ENCODE results near the gene GPC6.

GPC6 gene

DNA sequence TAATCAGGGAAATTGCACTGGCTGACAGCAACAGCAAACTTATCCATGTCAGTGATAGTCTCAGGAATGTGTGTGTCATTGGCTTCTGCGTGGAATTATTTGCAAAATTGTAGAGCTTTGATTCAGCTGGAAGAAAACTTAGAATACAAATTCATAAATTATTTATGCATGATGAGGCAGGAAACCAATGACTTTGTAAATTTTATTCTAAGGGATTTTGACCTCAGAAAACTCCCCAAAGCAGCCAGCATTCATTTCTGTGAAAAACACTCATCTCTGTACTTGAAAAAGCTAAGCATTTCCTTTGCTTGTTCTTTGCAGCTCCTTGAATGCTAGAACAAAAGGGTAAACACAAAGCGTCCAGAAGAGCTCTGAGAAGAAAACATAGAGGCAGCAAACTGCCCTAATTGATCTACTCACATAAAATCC, 1090.5 kb downstream of the GPC6 start:
- in situ Hi-C loops (cut with HindIII; ENCODE audit: low pct_ligation_motif_present, low sequenced_read_pairs) = no loop called here
- DNase-seq = peak; percentile 48
- peak overlapping the region; percentile 83 for H3K27ac ChIP-seq
- H3K4me3 ChIP-seq (ENCODE audit: low read depth, low read length) = no peak overlapping the region
- TF ChIP-seq, protein P1, sequence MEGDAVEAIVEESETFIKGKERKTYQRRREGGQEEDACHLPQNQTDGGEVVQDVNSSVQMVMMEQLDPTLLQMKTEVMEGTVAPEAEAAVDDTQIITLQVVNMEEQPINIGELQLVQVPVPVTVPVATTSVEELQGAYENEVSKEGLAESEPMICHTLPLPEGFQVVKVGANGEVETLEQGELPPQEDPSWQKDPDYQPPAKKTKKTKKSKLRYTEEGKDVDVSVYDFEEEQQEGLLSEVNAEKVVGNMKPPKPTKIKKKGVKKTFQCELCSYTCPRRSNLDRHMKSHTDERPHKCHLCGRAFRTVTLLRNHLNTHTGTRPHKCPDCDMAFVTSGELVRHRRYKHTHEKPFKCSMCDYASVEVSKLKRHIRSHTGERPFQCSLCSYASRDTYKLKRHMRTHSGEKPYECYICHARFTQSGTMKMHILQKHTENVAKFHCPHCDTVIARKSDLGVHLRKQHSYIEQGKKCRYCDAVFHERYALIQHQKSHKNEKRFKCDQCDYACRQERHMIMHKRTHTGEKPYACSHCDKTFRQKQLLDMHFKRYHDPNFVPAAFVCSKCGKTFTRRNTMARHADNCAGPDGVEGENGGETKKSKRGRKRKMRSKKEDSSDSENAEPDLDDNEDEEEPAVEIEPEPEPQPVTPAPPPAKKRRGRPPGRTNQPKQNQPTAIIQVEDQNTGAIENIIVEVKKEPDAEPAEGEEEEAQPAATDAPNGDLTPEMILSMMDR (IDR thresholded peaks at IDR 0.05; ENCODE audit: low read depth, low read length, missing control alignments) = no peak
- H3K36me3 ChIP-seq (replicated peaks) = no peaks in the 10 kb centered on the region
- H3K27me3 ChIP-seq (replicated peaks) = no peaks in the 10 kb centered on the region

DNA sequence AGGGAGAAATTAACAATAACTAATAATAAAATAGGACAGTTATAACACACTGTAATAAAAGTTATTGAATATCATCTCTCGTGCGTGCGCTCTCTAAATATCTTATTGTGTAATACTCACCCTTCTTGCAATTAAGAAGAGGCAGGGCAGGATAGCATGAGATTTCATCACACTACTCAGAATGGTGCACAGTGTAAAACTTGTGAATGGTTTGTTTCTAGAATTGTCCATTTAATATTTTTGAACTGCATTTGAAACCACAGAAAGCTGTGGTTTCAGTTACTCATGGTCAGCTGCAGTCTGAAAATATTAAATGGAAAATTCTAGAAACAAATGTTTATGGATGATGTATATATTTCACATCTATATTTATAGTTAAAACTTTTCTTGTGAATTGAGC, 1091.8 kb downstream of the GPC6 start:
- TF ChIP-seq, protein P1 (IDR thresholded peaks at IDR 0.05; ENCODE audit: low read depth, low read length, missing control alignments) = no peak
- no peak for DNase-seq

DNA sequence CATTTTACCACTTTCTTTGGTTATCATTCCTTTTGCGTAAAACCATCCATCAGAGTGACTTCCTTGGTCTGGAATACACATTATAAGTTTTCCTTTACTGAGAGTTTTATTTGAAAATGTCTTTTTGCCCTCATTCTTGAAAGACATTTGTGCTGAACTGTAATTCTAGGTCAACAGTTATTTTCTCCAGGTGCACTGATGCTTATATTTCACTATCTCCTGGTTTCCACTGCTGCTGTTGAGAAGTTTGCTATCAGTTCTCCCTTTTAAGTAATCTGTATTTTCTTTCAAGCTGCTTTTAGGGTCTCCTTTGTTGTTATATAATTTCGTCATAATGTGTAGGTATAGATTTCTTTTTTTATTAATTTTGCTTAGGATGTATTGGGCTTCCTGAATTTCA, 1092.9 kb downstream of the GPC6 start:
- TF ChIP-seq, protein P1 (IDR thresholded peaks at IDR 0.05; ENCODE audit: low read depth, low read length, missing control alignments) = no peak
- Histone ChIP-seq H3K4me3 (ENCODE audit: low read depth, low read length) (no peak overlapping the region), H3K27me3 (replicated peaks) (no peaks in the 10 kb centered on the region), H3K27ac (no peak overlapping the region), H3K36me3 (replicated peaks) (no peaks in the 10 kb centered on the region)
- in situ Hi-C loops (cut with HindIII; ENCODE audit: low pct_ligation_motif_present, low sequenced_read_pairs) = no loop called here
- DNase-seq = no peak

More for the DNA sequence above, 1091.8 kb downstream of the GPC6 start:
- H3K27me3 ChIP-seq (replicated peaks) = no peaks in the 10 kb centered on the region
- no peaks in the 10 kb centered on the region for H3K36me3 ChIP-seq (replicated peaks)
- no peak overlapping the region for H3K4me3 ChIP-seq (ENCODE audit: low read depth, low read length)
- in situ Hi-C loops (cut with HindIII; ENCODE audit: low pct_ligation_motif_present, low sequenced_read_pairs) = no loop called here
- no peak overlapping the region for H3K27ac ChIP-seq

DNA sequence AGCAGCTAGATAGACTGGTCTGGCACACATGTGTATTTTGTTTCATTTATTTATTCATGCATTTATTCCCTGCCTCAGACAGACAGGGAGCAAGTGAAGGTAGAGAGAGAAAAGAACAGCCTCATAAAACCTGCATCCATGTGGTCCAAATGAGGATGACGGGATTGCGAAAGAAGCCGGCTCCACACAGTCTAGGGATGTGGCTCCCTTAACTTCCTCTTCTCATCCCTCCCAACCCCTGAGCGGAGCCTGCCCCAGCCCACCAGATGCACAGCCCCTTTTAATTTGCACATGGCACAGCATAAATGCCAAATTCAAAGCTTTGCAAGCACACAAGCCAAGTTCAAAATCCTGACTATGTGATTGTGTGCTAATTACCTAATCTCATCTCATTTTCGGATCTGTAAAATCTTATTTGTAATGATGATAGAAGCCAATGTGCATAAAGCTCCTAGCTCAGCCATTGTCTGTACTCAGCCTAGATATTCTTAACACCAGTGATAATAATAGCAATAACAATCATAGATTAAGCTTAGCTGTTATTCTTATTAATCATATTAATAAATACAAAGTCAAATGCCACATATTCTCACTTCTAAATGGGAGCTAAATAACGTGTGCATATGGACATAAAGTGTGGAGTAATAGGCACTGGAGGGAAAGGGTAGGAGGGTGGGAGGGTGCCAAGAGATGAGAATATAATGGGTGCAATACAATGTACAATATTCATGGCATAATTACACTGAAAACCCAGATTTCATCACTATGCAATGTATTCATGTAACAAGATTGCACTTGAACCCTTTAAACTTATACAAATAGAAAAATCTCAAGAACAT, 1096.5 kb downstream of the GPC6 start:
- in situ Hi-C loops (cut with HindIII; ENCODE audit: low pct_ligation_motif_present, low sequenced_read_pairs) = no loop called here
- H3K36me3 ChIP-seq (replicated peaks) = no peaks in the 10 kb centered on the region
- DNase-seq = no peak
- TF ChIP-seq, protein P1 (IDR thresholded peaks at IDR 0.05; ENCODE audit: low read depth, low read length, missing control alignments) = no peak
- no peak overlapping the region for H3K4me3 ChIP-seq (ENCODE audit: low read depth, low read length)
- H3K27ac ChIP-seq = no peak overlapping the region
- H3K27me3 ChIP-seq (replicated peaks) = no peaks in the 10 kb centered on the region

DNA sequence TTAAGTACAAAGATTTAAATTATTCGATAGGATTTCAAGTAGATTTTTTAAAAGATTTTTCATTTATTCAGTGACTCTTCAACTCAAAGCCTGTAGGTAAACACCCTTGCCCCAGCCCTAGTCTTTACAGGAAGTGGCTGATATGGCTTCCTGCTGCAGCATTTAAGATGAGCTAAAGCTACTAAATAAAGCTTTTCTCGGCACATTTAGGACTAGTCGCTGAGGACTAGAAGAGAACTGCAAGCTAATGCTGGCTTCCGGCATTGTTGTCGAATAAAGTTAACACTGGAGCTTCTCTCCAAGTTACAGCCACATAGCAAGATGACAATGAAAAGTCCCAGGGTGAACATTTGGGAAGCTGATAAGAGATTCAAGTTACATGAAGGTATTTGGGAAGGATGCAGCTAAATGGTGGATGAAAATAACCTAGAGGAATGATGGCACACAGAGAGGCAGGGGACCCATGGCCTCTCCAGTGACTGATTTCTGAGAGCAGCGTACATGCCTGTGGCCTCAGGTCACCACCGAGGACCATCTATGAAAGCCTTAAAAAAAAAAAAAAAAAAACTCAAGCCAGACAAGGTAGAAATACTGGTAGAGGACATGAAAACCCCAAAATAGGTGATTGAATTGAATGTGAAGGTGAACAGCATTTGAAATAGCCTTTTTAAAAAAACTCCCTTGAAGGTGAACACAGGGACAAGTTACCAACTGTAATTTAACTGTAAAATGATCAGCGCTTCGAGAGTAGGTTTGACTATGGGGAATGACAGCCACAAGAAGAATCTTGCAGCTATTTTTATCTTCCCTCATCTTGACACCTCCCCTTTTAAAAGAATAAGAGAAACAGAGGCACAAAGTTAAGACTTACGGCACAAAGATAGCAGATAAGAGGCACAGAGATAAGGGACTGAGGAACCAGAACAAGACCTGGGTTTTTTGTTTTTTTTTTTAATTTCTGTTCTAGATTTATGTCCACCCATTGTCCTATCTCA, 1097.5 kb downstream of the GPC6 start:
- Histone ChIP-seq H3K36me3 (replicated peaks) (no peaks in the 10 kb centered on the region), H3K27me3 (replicated peaks) (no peaks in the 10 kb centered on the region), H3K27ac (no peak overlapping the region), H3K4me3 (ENCODE audit: low read depth, low read length) (no peak overlapping the region)
- DNase-seq = no peak
- in situ Hi-C loops (cut with HindIII; ENCODE audit: low pct_ligation_motif_present, low sequenced_read_pairs) = no loop called here
- TF ChIP-seq, protein P1 (IDR thresholded peaks at IDR 0.05; ENCODE audit: low read depth, low read length, missing control alignments) = no peak

Data from brain microvascular endothelial cell (primary cell).